Spleen (tissue), 11 donors: ENCODE measurements around the gene ERCC4. TPM values are rescaled to one million over a fixed set of nuclear protein-coding genes. Genes with fewer than 3 reads are reported as not detected.

Experiments
- DNase-seq: peaks from one replicate; pipeline ENCODE4 v3.0.0-alpha.2; 2020
- H3K27ac ChIP-seq, 8 donors: fragments of 200-600 bp; sonication (generic) in 7 of 8; 1 replicate in 4 of 8; 2 replicates in 4 of 8; pipeline versions ENCODE4 v1.5.0 to v1.8.0; 2016 to 2021; ENCODE audit warnings: inconsistent platforms in 4 of 8, mild to moderate bottlenecking in 4 of 8, moderate library complexity in 1 of 8
- H3K27me3 ChIP-seq, 7 donors: fragments of 200-600 bp; sonication (generic) in 6 of 7; replicated peaks in 1 of 7; 1 replicate in 4 of 7; 2 replicates in 3 of 7; pipeline versions ENCODE4 v1.5.0 to v1.8.0; 2016 to 2021; ENCODE audit warnings: inconsistent platforms in 3 of 7, mild to moderate bottlenecking in 1 of 7
- H3K36me3 ChIP-seq, 6 donors: fragments of 200-600 bp; sonication (generic) in 5 of 6; 1 replicate in 4 of 6; 2 replicates in 2 of 6; pipeline versions ENCODE4 v1.5.0 to v1.8.0; 2016 to 2021; ENCODE audit warnings: inconsistent platforms in 2 of 6
- H3K4me1 ChIP-seq, 6 donors: fragments of 200-600 bp; sonication (generic) in 5 of 6; 1 replicate in 3 of 6; 2 replicates in 3 of 6; pipeline versions ENCODE4 v1.5.0 to v1.8.0; 2016 to 2021; ENCODE audit warnings: inconsistent platforms in 3 of 6
- H3K4me3 ChIP-seq, 8 donors: fragments of 200-600 bp; sonication (generic) in 7 of 8; 1 replicate in 4 of 8; 2 replicates in 4 of 8; pipeline versions ENCODE4 v1.5.0 to v1.8.0; 2016 to 2021; ENCODE audit warnings: inconsistent platforms in 4 of 8, mild to moderate bottlenecking in 4 of 8, moderate library complexity in 2 of 8
- H3K9me3 ChIP-seq, 8 donors: fragments of 200-600 bp; sonication (generic) in 7 of 8; 1 replicate in 4 of 8; 2 replicates in 4 of 8; pipeline versions ENCODE4 v1.5.0 to v1.8.0; 2016 to 2021; ENCODE audit warnings: inconsistent platforms in 4 of 8
- CTCF ChIP-seq, 11 experiments: fragments of 200-600 bp in 7 of 11; fragments of 450-650 bp in 4 of 11; sonication (generic) in 4 of 11; IDR thresholded peaks in 8 of 11; conservative IDR thresholded peaks in 3 of 11; 1 replicate in 7 of 11; 2 replicates in 4 of 11; pipeline versions ENCODE4 v1.4.0 to v1.8.0; 2016 to 2021; ENCODE audit warnings: antibody characterized with exemption in 11 of 11, inconsistent platforms in 4 of 11, mild to moderate bottlenecking in 1 of 11
- POLR2A ChIP-seq, 3 donors: fragments of 450-650 bp; IDR thresholded peaks; one replicate each; pipeline ENCODE4 v1.5.1; 2017; ENCODE audit warnings: antibody characterized with exemption in 3 of 3, mild to moderate bottlenecking in 1 of 3
- POLR2AphosphoS5 ChIP-seq, 3 donors: sonication (generic); formaldehyde crosslinking; IDR thresholded peaks; one replicate each; pipeline ENCODE4 v1.5.1; 2017; ENCODE audit warnings: antibody characterized with exemption in 3 of 3
- WGBS, 5 donors: extraction: QIAGEN DNeasy Blood & Tissue Kit in 3 of 5; methylation state at CpG; one replicate each; pipeline versions ENCODE4 v1.1.5 to v1.1.7; 2013 to 2018; 5-methylcytosine and 5-hydroxymethylcytosine counted together
- intact Hi-C: fragments of 100-400 bp; cut with DNase I; formaldehyde crosslinking; loops from one replicate; pipeline ENCODE4 v1.15.0; 2023; ENCODE audit warnings: low total_unique reads
- polyA plus RNA-seq, 3 donors: library from polyadenylated mRNA; stranded (reverse); fragments of 200-250 nt; gene quantifications; one replicate each; pipeline ENCODE4 v1.2.1, GENCODE V29; 2013
- total RNA-seq, 7 donors: library from RNA; depleted of rRNA in 3 of 7; stranded (reverse); fragments of >200 nt in 3 of 7; fragmentation: NEBNext Ultra II Directional in 4 of 7; extraction: Animal tissue kit (Norgen Biotek cat#: 25700) in 4 of 7; gene quantifications; one replicate each; pipeline versions ENCODE4 v1.1.0 to v1.2.1, GENCODE V29; 2016 to 2021
- donor health status: healthy with polysubstance abuse.
- donor health status: DM: no; HTN: no; CAD: no; lungs with moderate emphysema.
- donor health status: DM: no; HTN: no; CAD: no.
- donor health status: Bipolar disorder and iron deficiency.
- donor health status: healthy.
- donor health status: DM: no; HTN: no; CAD: no.
- donor health status: DM: yes; HTN: yes; CAD: no.

The ERCC4 gene
- total and polyA plus RNA-seq, 10 donors, result 1.1 to 15.2 (median 9.1) TPM

DNA sequence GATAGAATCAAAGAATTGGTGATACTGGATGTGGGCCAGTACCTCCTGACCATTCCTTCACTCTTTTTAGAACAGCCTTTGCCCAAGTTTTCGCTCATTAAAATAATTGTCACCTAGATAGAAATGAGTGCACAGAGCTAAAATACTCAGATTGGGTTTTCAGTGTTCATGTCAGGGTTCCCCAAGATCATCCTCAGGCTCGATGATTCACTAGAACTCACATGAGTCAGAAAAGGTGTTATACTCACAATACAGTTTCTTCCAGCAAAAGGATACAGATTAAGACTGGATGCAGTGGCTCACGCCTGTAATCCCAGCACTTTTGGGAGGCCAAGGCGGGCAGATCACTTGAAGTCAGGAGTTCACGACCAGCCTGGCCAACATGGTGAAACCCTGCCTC, 19.9 kb downstream of the ERCC4 start:
- H3K27me3 ChIP-seq, result no peaks in the 10 kb centered on the region
- WGBS, 5 donors, result 91 to 97% (median 94%) methylated on average over 5 of the region's 5 CpGs
- intact Hi-C loops, result no loop called here
- peaks cover 0 to 86% (median 38%) of the 10 kb centered on the region in 6 donors for H3K36me3 ChIP-seq
- DNase-seq, result no peak
- no peaks in the 10 kb centered on the region for H3K9me3 ChIP-seq
- H3K27ac ChIP-seq, result no peak overlapping the region
- H3K4me3 ChIP-seq, result no peak overlapping the region
- no peaks in the 10 kb centered on the region for H3K4me1 ChIP-seq
- no peak for TF ChIP-seq POLR2AphosphoS5 (IDR thresholded peaks at IDR 0.05)
- TF ChIP-seq CTCF (IDR thresholded peaks at IDR 0.05 in 8 of 11, conservative IDR thresholded peaks at IDR 0.05 in 3 of 11), result no peak
- no peak for TF ChIP-seq POLR2A (IDR thresholded peaks at IDR 0.05)

- WGBS, 5 donors, result 84 to 93% (median 90%) methylated on average over 3 of the region's 3 CpGs
- Histone ChIP-seq H3K36me3 (peaks cover 2 to 86% (median 38%) of the 10 kb centered on the region in 6 donors), H3K9me3 (no peaks in the 10 kb centered on the region), H3K27me3 (no peaks in the 10 kb centered on the region), H3K4me3 (no peak overlapping the region), H3K4me1 (no peaks in the 10 kb centered on the region), H3K27ac (no peak overlapping the region)
- TF ChIP-seq POLR2AphosphoS5 (IDR thresholded peaks at IDR 0.05) (no peak), POLR2A (IDR thresholded peaks at IDR 0.05) (no peak), CTCF (IDR thresholded peaks at IDR 0.05 in 8 of 11, conservative IDR thresholded peaks at IDR 0.05 in 3 of 11) (no peak)
- intact Hi-C loops, result no loop called here
- no peak for DNase-seq
Observed at GRCh38 chr16:13940397-13940933, 20.5 kb downstream of the ERCC4 start.

- no peak for DNase-seq
- H3K4me1 ChIP-seq, result no peaks in the 10 kb centered on the region
- H3K27ac ChIP-seq, result no peak overlapping the region
- no peak for TF ChIP-seq POLR2A (IDR thresholded peaks at IDR 0.05)
- no peak for TF ChIP-seq CTCF (IDR thresholded peaks at IDR 0.05 in 8 of 11, conservative IDR thresholded peaks at IDR 0.05 in 3 of 11)
- no peak for TF ChIP-seq POLR2AphosphoS5 (IDR thresholded peaks at IDR 0.05)
- H3K27me3 ChIP-seq, result no peaks in the 10 kb centered on the region
- H3K36me3 ChIP-seq, result peaks cover 5 to 86% (median 48%) of the 10 kb centered on the region in 6 donors
- intact Hi-C loops, result no loop called here
- no peaks in the 10 kb centered on the region for H3K9me3 ChIP-seq
- H3K4me3 ChIP-seq, result no peak overlapping the region
- 92 to 98% (median 95%) methylated on average over 4 of the region's 4 CpGs for WGBS, 5 donors
Observed at GRCh38 chr16:13944816-13945215, 24.9 kb downstream of the ERCC4 start.

GRCh38 chr16:13945744-13946485, 26.0 kb downstream of the ERCC4 start:
- H3K4me3 ChIP-seq, result no peak overlapping the region
- H3K9me3 ChIP-seq, result no peaks in the 10 kb centered on the region
- H3K4me1 ChIP-seq, result no peaks in the 10 kb centered on the region
- 88 to 97% (median 94%) methylated on average over 9 of the region's 9 CpGs for WGBS, 5 donors
- peaks cover 5 to 80% (median 44%) of the 10 kb centered on the region in 6 donors for H3K36me3 ChIP-seq
- DNase-seq, result no peak
- intact Hi-C loops, result no loop called here
- TF ChIP-seq POLR2AphosphoS5 (IDR thresholded peaks at IDR 0.05) (no peak), CTCF (IDR thresholded peaks at IDR 0.05 in 8 of 11, conservative IDR thresholded peaks at IDR 0.05 in 3 of 11) (no peak), POLR2A (IDR thresholded peaks at IDR 0.05) (no peak)
- H3K27ac ChIP-seq, result no peak overlapping the region
- no peaks in the 10 kb centered on the region for H3K27me3 ChIP-seq
